Smooth muscle cell (in vitro differentiated cells): ENCODE data around the gene OR2H2. TPM values are rescaled to one million over a fixed set of nuclear protein-coding genes. Genes with fewer than 3 reads are reported as not detected.

Experiments used
- DNase-seq: peaks from one replicate; lab custom pipeline; 2025; ENCODE audit not compliant: unreplicated experiment; lab: John Stamatoyannopoulos, UW
- H2AFZ ChIP-seq: fragments of 200-600 bp; sonication (generic); 2 replicates; pipeline ENCODE4 v1.6.0; 2016; ENCODE audit warnings: antibody characterized with exemption, low read depth, mild to moderate bottlenecking
- H3F3A ChIP-seq: fragments of 200-600 bp; sonication (generic); 2 replicates; pipeline ENCODE4 v1.6.0; 2017; ENCODE audit warnings: antibody characterized with exemption, low read depth
- H3K27ac ChIP-seq: fragments of 200-600 bp; sonication (generic); 2 replicates; pipeline ENCODE4 v1.5.1; 2016; ENCODE audit warnings: low read depth, mild to moderate bottlenecking
- H3K27me3 ChIP-seq: fragments of 200-600 bp; sonication (generic); 2 replicates; pipeline ENCODE4 v1.6.1; 2016; ENCODE audit warnings: low read depth, mild to moderate bottlenecking
- H3K36me3 ChIP-seq: fragments of 200-600 bp; sonication (generic); 2 replicates; pipeline ENCODE4 v1.5.1; 2016; ENCODE audit warnings: low read depth
- H3K4me1 ChIP-seq: fragments of 200-600 bp; sonication (generic); 2 replicates; pipeline ENCODE4 v1.5.1; 2016; ENCODE audit warnings: low read depth
- H3K4me2 ChIP-seq: fragments of 200-600 bp; sonication (generic); 2 replicates; pipeline ENCODE4 v1.6.0; 2016; ENCODE audit warnings: mild to moderate bottlenecking
- H3K4me3 ChIP-seq: fragments of 200-600 bp; sonication (generic); 2 replicates; pipeline ENCODE4 v1.5.1; 2016; ENCODE audit warnings: mild to moderate bottlenecking
- H3K79me2 ChIP-seq: fragments of 200-600 bp; sonication (generic); 2 replicates; pipeline ENCODE4 v1.6.0; 2016; ENCODE audit warnings: low read depth, mild to moderate bottlenecking
- H3K9ac ChIP-seq: fragments of 200-600 bp; sonication (generic); 2 replicates; pipeline ENCODE4 v1.6.0; 2016; ENCODE audit warnings: low read depth
- H3K9me3 ChIP-seq: fragments of 200-600 bp; sonication (generic); replicated peaks from 2 replicates; pipeline ENCODE4 v1.5.1; 2016; ENCODE audit warnings: low read depth
- H4K20me1 ChIP-seq: fragments of 200-600 bp; sonication (generic); 2 replicates; pipeline ENCODE4 v1.6.0; 2016; ENCODE audit warnings: low read depth
- WGBS: methylation state at CpG from one replicate; pipeline ENCODE4 v1.1.7; 2016; ENCODE audit warnings: low lambda C conversion rate; 5-methylcytosine and 5-hydroxymethylcytosine counted together
- polyA plus RNA-seq: library from polyadenylated mRNA; unstranded; fragments of >200 nt; fragmentation: Nextera tagmentation; extraction: Ambion mirVana; gene quantifications from 2 replicates; pipeline ENCODE4 v1.2.1, GENCODE V29; 2016
- total RNA-seq: library from RNA; depleted of rRNA; stranded (reverse); fragments of >200 nt; gene quantifications from 2 replicates; pipeline ENCODE4 v1.2.3, GENCODE V29; 2014
- TF ChIP-seq, protein P1 (sequence below): fragments of 200-600 bp; sonication (generic); IDR thresholded peaks from 2 replicates; pipeline ENCODE4 v1.5.1; 2017; ENCODE audit warnings: borderline replicate concordance, mild to moderate bottlenecking, antibody characterized with exemption; ENCODE audit not compliant: insufficient read depth, poor library complexity, severe bottlenecking

The OR2H2 gene
- total and polyA plus RNA-seq, 2 experiments from 2014 or later, result not detected

GRCh38 chr6:29593199-29593855, 8.4 kb downstream of the OR2H2 start:
- 53% methylated on average over 4 of the region's 4 CpGs for WGBS
- Histone ChIP-seq H3K9me3 (no peaks in the 10 kb centered on the region), H3K27me3 (no peaks in the 10 kb centered on the region), H3K4me2 (peak overlapping the region; percentile 32), H4K20me1 (no peaks in the 10 kb centered on the region), H3K9ac (no peak overlapping the region), H3K4me3 (no peak overlapping the region), H3K79me2 (no peaks in the 10 kb centered on the region), H3F3A (peaks cover 7% of the 10 kb centered on the region), H3K36me3 (no peaks in the 10 kb centered on the region), H2AFZ (no peak overlapping the region), H3K27ac (no peak overlapping the region), H3K4me1 (no peaks in the 10 kb centered on the region)
- no peak for DNase-seq
- TF ChIP-seq, protein P1, sequence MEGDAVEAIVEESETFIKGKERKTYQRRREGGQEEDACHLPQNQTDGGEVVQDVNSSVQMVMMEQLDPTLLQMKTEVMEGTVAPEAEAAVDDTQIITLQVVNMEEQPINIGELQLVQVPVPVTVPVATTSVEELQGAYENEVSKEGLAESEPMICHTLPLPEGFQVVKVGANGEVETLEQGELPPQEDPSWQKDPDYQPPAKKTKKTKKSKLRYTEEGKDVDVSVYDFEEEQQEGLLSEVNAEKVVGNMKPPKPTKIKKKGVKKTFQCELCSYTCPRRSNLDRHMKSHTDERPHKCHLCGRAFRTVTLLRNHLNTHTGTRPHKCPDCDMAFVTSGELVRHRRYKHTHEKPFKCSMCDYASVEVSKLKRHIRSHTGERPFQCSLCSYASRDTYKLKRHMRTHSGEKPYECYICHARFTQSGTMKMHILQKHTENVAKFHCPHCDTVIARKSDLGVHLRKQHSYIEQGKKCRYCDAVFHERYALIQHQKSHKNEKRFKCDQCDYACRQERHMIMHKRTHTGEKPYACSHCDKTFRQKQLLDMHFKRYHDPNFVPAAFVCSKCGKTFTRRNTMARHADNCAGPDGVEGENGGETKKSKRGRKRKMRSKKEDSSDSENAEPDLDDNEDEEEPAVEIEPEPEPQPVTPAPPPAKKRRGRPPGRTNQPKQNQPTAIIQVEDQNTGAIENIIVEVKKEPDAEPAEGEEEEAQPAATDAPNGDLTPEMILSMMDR, result no peak

GRCh38 chr6:29596381-29596900, 11.5 kb downstream of the OR2H2 start:
- WGBS, result 85% methylated on average over 6 of the region's 6 CpGs
- Histone ChIP-seq H4K20me1 (no peaks in the 10 kb centered on the region), H2AFZ (no peak overlapping the region), H3F3A (peaks cover 9% of the 10 kb centered on the region), H3K79me2 (no peaks in the 10 kb centered on the region), H3K27ac (no peak overlapping the region), H3K36me3 (no peaks in the 10 kb centered on the region), H3K9ac (no peak overlapping the region), H3K4me3 (no peak overlapping the region), H3K27me3 (no peaks in the 10 kb centered on the region), H3K4me2 (no peak overlapping the region), H3K4me1 (no peaks in the 10 kb centered on the region), H3K9me3 (no peaks in the 10 kb centered on the region)
- TF ChIP-seq, protein P1, result no peak
- DNase-seq, result no peak

- Histone ChIP-seq H3K4me1 (no peaks in the 10 kb centered on the region), H3K9ac (no peak overlapping the region), H3K4me3 (no peak overlapping the region), H3K9me3 (no peaks in the 10 kb centered on the region), H4K20me1 (no peaks in the 10 kb centered on the region), H3K36me3 (no peaks in the 10 kb centered on the region), H3F3A (peaks cover 9% of the 10 kb centered on the region), H3K79me2 (no peaks in the 10 kb centered on the region), H2AFZ (no peak overlapping the region), H3K27me3 (no peaks in the 10 kb centered on the region), H3K27ac (no peak overlapping the region), H3K4me2 (no peak overlapping the region)
- TF ChIP-seq, protein P1, result no peak
- WGBS, result 91% methylated on average over 2 of the region's 2 CpGs
- DNase-seq, result no peak
Measured at GRCh38 chr6:29597184-29597583, 12.3 kb downstream of the OR2H2 start.

DNA sequence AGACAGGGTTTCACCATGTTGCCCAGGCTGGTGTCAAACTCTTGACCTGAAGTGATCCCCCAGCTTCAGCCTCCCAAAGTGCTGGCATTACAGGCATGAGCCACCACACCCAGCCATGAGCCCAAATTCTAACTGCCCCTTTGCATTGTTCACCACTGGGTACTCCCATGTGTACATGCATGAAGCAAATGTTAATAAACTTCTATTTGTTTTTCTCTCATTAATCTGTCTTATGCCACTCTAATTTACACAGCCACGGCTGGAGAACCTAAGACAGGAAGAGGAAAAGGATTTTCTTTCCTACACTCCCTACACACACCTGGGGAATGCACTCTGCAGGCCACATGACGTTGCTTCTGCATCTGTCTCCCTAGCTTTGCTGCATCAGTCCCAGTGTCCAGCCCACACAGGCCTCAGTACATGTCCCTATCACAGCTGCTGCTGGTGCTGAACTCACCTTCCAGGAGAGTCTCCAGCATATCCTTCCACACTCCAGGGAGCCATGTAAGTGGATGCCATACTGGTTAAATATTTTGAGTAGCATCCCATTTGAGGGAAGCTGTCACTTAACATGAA, 13.3 kb downstream of the OR2H2 start:
- Histone ChIP-seq H3K4me1 (no peaks in the 10 kb centered on the region), H2AFZ (no peak overlapping the region), H3K9me3 (no peaks in the 10 kb centered on the region), H3F3A (peaks cover 9% of the 10 kb centered on the region), H3K79me2 (no peaks in the 10 kb centered on the region), H4K20me1 (no peaks in the 10 kb centered on the region), H3K27ac (no peak overlapping the region), H3K9ac (no peak overlapping the region), H3K27me3 (no peaks in the 10 kb centered on the region), H3K4me3 (no peak overlapping the region), H3K36me3 (no peaks in the 10 kb centered on the region), H3K4me2 (no peak overlapping the region)
- DNase-seq, result no peak
- 85% methylated on average over 2 of the region's 2 CpGs for WGBS
- TF ChIP-seq, protein P1, result no peak
